ENCODE measurements around the gene TSPAN9.

Gene TSPAN9

GRCh38 chr12:3262470-3262869 lies 185.3 kb downstream of the TSPAN9 start:
- DNase-seq = no peak

GRCh38 chr12:3263282-3263681 lies 186.1 kb downstream of the TSPAN9 start:
- no peak for DNase-seq

GRCh38 chr12:3263939-3264922 lies 187.1 kb downstream of the TSPAN9 start:
- no peak for DNase-seq

- no peak for DNase-seq
Measured at GRCh38 chr12:3265406-3265805, 188.2 kb downstream of the TSPAN9 start.

GRCh38 chr12:3266638-3267037 lies 189.5 kb downstream of the TSPAN9 start:
- no peak for DNase-seq

- no peak for DNase-seq
Measured at GRCh38 chr12:3267690-3268089, 190.5 kb downstream of the TSPAN9 start.

- no peak for DNase-seq
Measured at GRCh38 chr12:3269594-3269993, 192.4 kb downstream of the TSPAN9 start.

- DNase-seq = no peak
Measured at GRCh38 chr12:3271146-3271545, 194.0 kb downstream of the TSPAN9 start.

GRCh38 chr12:3271639-3272038 lies 194.5 kb downstream of the TSPAN9 start:
- no peak for DNase-seq

- DNase-seq = no peak
Measured at GRCh38 chr12:3272958-3273357, 195.8 kb downstream of the TSPAN9 start.

- no peak for DNase-seq
Measured at GRCh38 chr12:3273409-3273853, 196.3 kb downstream of the TSPAN9 start.

GRCh38 chr12:3274664-3275063 lies 197.5 kb downstream of the TSPAN9 start:
- no peak for DNase-seq

GRCh38 chr12:3275171-3276041 lies 198.2 kb downstream of the TSPAN9 start:
- no peak for DNase-seq

GRCh38 chr12:3276226-3276625 lies 199.0 kb downstream of the TSPAN9 start:
- DNase-seq = no peak

GRCh38 chr12:3277306-3277943 lies 200.2 kb downstream of the TSPAN9 start:
- no peak for DNase-seq

- no peak for DNase-seq
Measured at GRCh38 chr12:3278681-3279414, 201.7 kb downstream of the TSPAN9 start.

- DNase-seq = no peak
Measured at GRCh38 chr12:3279415-3279780, 202.2 kb downstream of the TSPAN9 start.

GRCh38 chr12:3279832-3280231 lies 202.7 kb downstream of the TSPAN9 start:
- no peak for DNase-seq

GRCh38 chr12:3280967-3281366 lies 203.8 kb downstream of the TSPAN9 start:
- no peak for DNase-seq

GRCh38 chr12:3281588-3282383 lies 204.6 kb downstream of the TSPAN9 start:
- DNase-seq = no peak

- DNase-seq = no peak
Measured at GRCh38 chr12:3282384-3282670, 205.1 kb downstream of the TSPAN9 start.

Measured in NCI-H526 treated with DMSO at 0.1 percent for 48 hours (cell line).